NT2/D1 (cell line): Measurements from ENCODE around the gene PMM2.

Experiments
- SUZ12 ChIP-seq: IDR thresholded peaks from 2 replicates; pipeline ENCODE4 v1.6.1; 2011; ENCODE audit not compliant: insufficient read length, insufficient read depth; ENCODE audit errors: extremely low read depth
- YY1 ChIP-seq: IDR thresholded peaks from 2 replicates; pipeline ENCODE4 v1.6.1; 2011; ENCODE audit not compliant: insufficient read length, insufficient read depth
- ZNF274 ChIP-seq: IDR thresholded peaks from 2 replicates; pipeline ENCODE4 v1.6.1; 2011; ENCODE audit warnings: mild to moderate bottlenecking, low read depth, low read length

DNA sequence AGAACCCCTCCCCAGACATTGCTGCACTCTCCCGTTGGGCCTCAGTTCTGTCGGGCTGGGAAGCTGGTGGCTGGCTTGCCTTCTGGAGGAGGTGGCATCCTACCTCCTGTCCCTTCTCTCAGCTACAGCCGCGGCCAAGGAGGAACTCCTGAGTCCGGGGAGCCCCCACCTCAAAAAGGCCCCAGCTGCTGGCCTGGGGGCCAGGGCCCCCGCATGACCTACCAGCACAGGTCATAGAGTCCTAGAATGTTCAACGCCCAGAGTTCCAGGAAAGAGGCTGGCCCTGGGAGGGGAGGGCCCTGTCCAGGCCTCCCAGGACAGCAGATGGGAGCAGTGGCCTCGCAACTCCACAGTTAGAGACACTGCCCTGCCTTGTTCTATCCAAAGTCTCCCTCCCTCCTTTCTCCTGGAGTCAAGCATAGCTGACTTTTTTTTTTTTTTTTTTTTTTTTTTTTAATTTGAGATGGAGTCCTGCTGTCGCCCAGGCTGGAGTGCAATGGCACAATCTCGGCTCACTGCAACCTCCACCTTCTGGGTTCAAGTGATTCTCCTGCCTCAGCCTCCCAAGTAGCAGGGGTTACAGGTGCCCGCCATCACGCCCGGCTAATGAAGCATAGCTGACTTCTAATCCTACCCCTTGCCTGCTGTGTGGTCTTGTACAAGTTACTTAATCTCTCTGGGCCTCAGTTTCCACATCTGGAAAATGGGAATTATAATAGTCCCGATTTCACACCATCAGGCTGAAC, 64.1 kb downstream of the PMM2 start:
- no peak for TF ChIP-seq ZNF274
- no peak for TF ChIP-seq YY1
- no peak for TF ChIP-seq SUZ12
